Activated CD4-positive, alpha-beta T cell treated with anti-CD3 and anti-CD28 coated beads for 24 hours (primary cell): Measurements from ENCODE around the gene UNC45B.
"Not testable (repeated sequence)": the region's sequence is repeated elsewhere in the genome, so short reads cannot be mapped to it uniquely, and the experiment has no call there.

Source experiments
- DNase-seq, 2 donors: peaks; one replicate each; pipeline ENCODE4 v3.0.0-alpha.2; 2020; ENCODE audit warnings: low read depth in 2 of 2

The UNC45B gene

GRCh38 chr17:35218915-35219314 lies 71.3 kb downstream of the UNC45B start:
- no peak for DNase-seq

- DNase-seq: no peak
These were observed 74.8 kb downstream of the UNC45B start for GRCh38 chr17:35222452-35222851.

- no peak for DNase-seq
These were observed 76.8 kb downstream of the UNC45B start for GRCh38 chr17:35224436-35224835.

- DNase-seq: no peak
These were observed 79.9 kb downstream of the UNC45B start for GRCh38 chr17:35227546-35227945.

DNA sequence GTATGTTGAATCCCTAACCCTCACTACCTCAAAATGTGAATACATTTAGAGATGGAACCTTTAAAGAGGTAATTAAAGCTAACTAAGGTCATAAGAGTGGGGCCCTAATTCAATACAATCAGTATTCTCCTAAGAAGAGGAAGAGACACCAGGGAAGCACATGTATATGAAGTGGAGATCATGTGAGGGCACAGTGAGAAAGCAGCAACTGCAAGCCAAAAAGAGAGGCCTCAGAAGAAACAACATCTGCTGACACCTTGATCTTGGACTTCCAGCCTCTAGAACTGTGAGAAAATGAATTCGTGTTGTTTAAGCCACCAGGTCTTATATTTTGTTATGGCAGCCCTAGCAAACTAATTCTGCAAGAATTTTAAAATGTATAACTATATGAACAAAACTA lies 82.0 kb downstream of the UNC45B start:
- no peak for DNase-seq

GRCh38 chr17:35234315-35234714 lies 86.7 kb downstream of the UNC45B start:
- DNase-seq: not testable (repeated sequence)

GRCh38 chr17:35235289-35235688 lies 87.7 kb downstream of the UNC45B start:
- DNase-seq: no peak

DNA sequence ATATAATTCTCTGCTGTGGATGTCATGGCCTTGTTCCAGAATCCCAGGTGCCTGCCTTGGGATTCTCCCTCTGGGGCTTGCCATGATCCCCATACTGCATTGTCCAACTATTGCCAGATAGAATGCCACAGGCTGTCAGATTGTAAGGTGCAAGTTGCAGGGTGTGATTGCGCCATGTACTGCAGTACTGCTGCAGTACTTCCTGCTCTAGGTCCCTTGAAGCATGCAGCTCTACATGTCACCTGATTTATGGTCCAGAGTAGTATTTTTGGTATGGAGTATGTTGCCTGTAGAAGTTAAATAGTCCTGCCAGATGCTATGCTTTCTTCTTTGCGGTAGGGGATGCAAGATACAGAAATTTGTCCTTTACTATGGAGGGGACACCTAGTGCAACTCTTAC lies 88.3 kb downstream of the UNC45B start:
- no peak for DNase-seq

- DNase-seq: no peak
These were observed 89.2 kb downstream of the UNC45B start for GRCh38 chr17:35236821-35237220.

- DNase-seq: no peak
These were observed 91.2 kb downstream of the UNC45B start for GRCh38 chr17:35238821-35239220.
